Neural progenitor cell (in vitro differentiated cells): ENCODE results near the gene PER2. TPM values are rescaled to one million over a fixed set of nuclear protein-coding genes. Genes with fewer than 3 reads are reported as not detected.

Experiments used
- DNase-seq: peaks from one replicate; pipeline ENCODE4 v3.0.0-alpha.2; 2016; ENCODE audit warnings: low spot score
- H2AFZ ChIP-seq: fragments of 200-600 bp; sonication (generic); replicated peaks from 2 replicates; pipeline ENCODE4 v1.6.1; 2016; ENCODE audit warnings: antibody characterized with exemption
- H3F3A ChIP-seq: fragments of 200-600 bp; sonication (generic); 2 replicates; pipeline ENCODE4 v1.6.1; 2016; ENCODE audit warnings: antibody characterized with exemption, low read depth
- H3K27ac ChIP-seq: fragments of 200-600 bp; sonication (generic); 2 replicates; pipeline ENCODE4 v1.5.1; 2016; ENCODE audit warnings: mild to moderate bottlenecking
- H3K27me3 ChIP-seq: fragments of 200-600 bp; sonication (generic); 2 replicates; pipeline ENCODE4 v1.6.1; 2016; ENCODE audit warnings: mild to moderate bottlenecking, moderate library complexity
- H3K36me3 ChIP-seq: fragments of 200-600 bp; sonication (generic); 2 replicates; pipeline ENCODE4 v1.5.1; 2016
- H3K4me1 ChIP-seq: fragments of 200-600 bp; sonication (generic); 2 replicates; pipeline ENCODE4 v1.6.1; 2016; ENCODE audit warnings: mixed run types
- H3K4me2 ChIP-seq: fragments of 200-600 bp; sonication (generic); 2 replicates; pipeline ENCODE4 v1.6.1; 2016
- H3K4me3 ChIP-seq: fragments of 200-600 bp; sonication (generic); 2 replicates; pipeline ENCODE4 v1.5.1; 2016
- H3K79me2 ChIP-seq: fragments of 200-600 bp; sonication (generic); 2 replicates; pipeline ENCODE4 v1.6.1; 2016; ENCODE audit warnings: low read depth
- H3K9ac ChIP-seq: fragments of 200-600 bp; sonication (generic); 2 replicates; pipeline ENCODE4 v1.6.1; 2016
- H3K9me3 ChIP-seq: fragments of 200-600 bp; sonication (generic); 2 replicates; pipeline ENCODE4 v1.5.1; 2016; ENCODE audit warnings: low read depth
- H4K20me1 ChIP-seq: fragments of 200-600 bp; sonication (generic); 2 replicates; pipeline ENCODE4 v1.6.1; 2016; ENCODE audit warnings: low read depth
- H3K27ac Mint-ChIP-seq: 3 replicates; pipeline ENCODE4 v1.8.0; 2021; ENCODE audit warnings: mixed read lengths
- H3K27me3 Mint-ChIP-seq: 2 replicates; pipeline ENCODE4 v1.8.0; 2022; ENCODE audit warnings: low read depth, mild to moderate bottlenecking, inconsistent platforms, moderate library complexity, mixed read lengths; ENCODE audit not compliant: insufficient read depth
- H3K36me3 Mint-ChIP-seq: 3 replicates; pipeline ENCODE4 v1.8.0; 2021; ENCODE audit warnings: mixed read lengths
- H3K4me1 Mint-ChIP-seq: 3 replicates; pipeline ENCODE4 v1.8.0; 2021; ENCODE audit warnings: mixed read lengths
- H3K4me3 Mint-ChIP-seq: 3 replicates; pipeline ENCODE4 v1.8.0; 2021; ENCODE audit warnings: mild to moderate bottlenecking, moderate library complexity, mixed read lengths
- H3K9me3 Mint-ChIP-seq: 3 replicates; pipeline ENCODE4 v1.8.0; 2020; ENCODE audit warnings: mixed read lengths
- CTCF ChIP-seq: fragments of 200-600 bp; sonication (generic); IDR thresholded peaks from 2 replicates; pipeline ENCODE4 v1.5.1; 2017; ENCODE audit warnings: antibody characterized with exemption, mild to moderate bottlenecking
- EZH2 ChIP-seq: fragments of 200-600 bp; sonication (generic); IDR thresholded peaks from 2 replicates; pipeline ENCODE4 v1.6.1; 2017; ENCODE audit warnings: antibody characterized with exemption, mild to moderate bottlenecking, moderate library complexity
- EZH2phosphoT487 ChIP-seq: fragments of 200-600 bp; sonication (generic); IDR thresholded peaks from 2 replicates; pipeline ENCODE4 v1.6.1; 2017; ENCODE audit warnings: antibody characterized with exemption
- total RNA-seq: library from RNA; depleted of rRNA; stranded (reverse); fragments of >200 nt; gene quantifications from 2 replicates; pipeline ENCODE4 v1.2.3, GENCODE V29; 2015; ENCODE audit warnings: low replicate concordance

The PER2 gene
- total RNA-seq, 1 donor from 2014 or later: 1.4 TPM

GRCh38 chr2:238296638-238297457 lies 8.4 kb upstream of the PER2 start:
- Histone ChIP-seq H3F3A (no peaks in the 10 kb centered on the region), H3K4me2 (no peak overlapping the region), H3K9ac (no peak overlapping the region), H2AFZ (no peak overlapping the region), H3K36me3 (no peaks in the 10 kb centered on the region), H3K27me3 (no peaks in the 10 kb centered on the region), H3K4me3 (no peak overlapping the region), H3K27ac (no peak overlapping the region), H3K4me1 (peaks cover 6% of the 10 kb centered on the region), H3K9me3 (no peaks in the 10 kb centered on the region), H4K20me1 (no peaks in the 10 kb centered on the region), H3K79me2 (no peaks in the 10 kb centered on the region)
- no peak for DNase-seq
- Mint-ChIP-seq H3K36me3 (no peaks in the 10 kb centered on the region), H3K4me3 (no peak overlapping the region), H3K27ac (peak overlapping the region; percentile 69), H3K4me1 (peaks cover 3% of the 10 kb centered on the region), H3K9me3 (no peaks in the 10 kb centered on the region), H3K27me3 (peaks cover 7% of the 10 kb centered on the region)
- TF ChIP-seq EZH2 (no peak), CTCF (no peak)

DNA sequence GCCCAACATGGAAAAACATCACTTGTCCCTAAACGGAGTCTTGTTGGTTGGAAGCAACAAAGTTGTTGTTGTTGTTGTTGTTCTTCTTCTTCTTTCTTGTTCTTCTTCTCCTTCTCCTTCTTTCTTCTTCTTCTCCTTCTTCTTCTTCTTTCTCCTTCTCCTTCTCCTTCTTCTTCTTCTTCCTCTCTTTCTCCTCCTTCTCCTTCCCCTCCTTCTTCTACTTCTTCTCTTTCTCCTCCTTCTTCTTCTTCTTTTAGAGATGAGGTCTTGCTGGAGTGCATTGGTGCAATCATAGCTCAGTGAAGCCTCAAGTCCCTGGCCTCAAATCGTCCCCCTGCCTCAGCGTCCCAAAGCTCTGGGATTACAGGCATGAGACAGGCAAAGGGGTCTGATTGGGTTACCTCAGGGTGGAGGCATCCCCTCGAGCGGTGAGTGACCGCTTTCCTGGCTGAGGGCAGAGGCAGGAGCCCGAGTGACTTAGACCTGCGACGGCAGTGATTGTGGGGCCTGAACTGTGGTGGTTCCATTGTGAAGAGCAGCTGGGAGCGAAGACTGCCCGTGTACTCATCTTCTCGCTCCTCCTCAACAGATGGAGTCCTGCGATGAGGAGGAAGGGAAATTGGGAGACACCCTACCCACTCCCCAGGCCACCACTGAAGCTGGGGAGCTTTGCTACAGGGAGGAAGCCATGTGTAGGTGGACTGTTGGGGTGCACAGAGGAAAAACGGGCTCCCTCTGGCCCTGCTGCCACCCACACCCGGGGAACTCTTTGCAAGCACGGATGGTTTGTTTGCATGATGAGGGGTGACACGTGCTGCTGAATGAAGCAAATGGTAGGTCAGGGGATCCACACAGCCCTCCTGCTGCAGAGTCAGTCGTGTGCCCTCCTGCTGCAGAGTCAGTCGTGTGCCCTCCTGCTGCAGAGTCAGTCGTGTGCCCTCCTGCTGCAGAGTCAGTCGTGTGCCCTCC lies 7.0 kb upstream of the PER2 start:
- Mint-ChIP-seq H3K27ac (no peak overlapping the region), H3K27me3 (peaks cover 7% of the 10 kb centered on the region), H3K36me3 (no peaks in the 10 kb centered on the region), H3K4me1 (peaks cover 6% of the 10 kb centered on the region), H3K4me3 (no peak overlapping the region), H3K9me3 (no peaks in the 10 kb centered on the region)
- no peak for TF ChIP-seq EZH2phosphoT487
- no peak for TF ChIP-seq CTCF
- no peak for TF ChIP-seq EZH2
- no peak for DNase-seq
- H3K4me1 ChIP-seq: peaks cover 8% of the 10 kb centered on the region
- H3K27me3 ChIP-seq: peaks cover 5% of the 10 kb centered on the region
- H3K4me3 ChIP-seq: no peak overlapping the region
- no peaks in the 10 kb centered on the region for H3K36me3 ChIP-seq
- H3F3A ChIP-seq: peaks cover 4% of the 10 kb centered on the region
- H3K9ac ChIP-seq: no peak overlapping the region
- no peak overlapping the region for H3K4me2 ChIP-seq
- H4K20me1 ChIP-seq: no peaks in the 10 kb centered on the region
- no peak overlapping the region for H3K27ac ChIP-seq
- no peaks in the 10 kb centered on the region for H3K9me3 ChIP-seq
- no peak overlapping the region for H2AFZ ChIP-seq
- no peaks in the 10 kb centered on the region for H3K79me2 ChIP-seq

DNA sequence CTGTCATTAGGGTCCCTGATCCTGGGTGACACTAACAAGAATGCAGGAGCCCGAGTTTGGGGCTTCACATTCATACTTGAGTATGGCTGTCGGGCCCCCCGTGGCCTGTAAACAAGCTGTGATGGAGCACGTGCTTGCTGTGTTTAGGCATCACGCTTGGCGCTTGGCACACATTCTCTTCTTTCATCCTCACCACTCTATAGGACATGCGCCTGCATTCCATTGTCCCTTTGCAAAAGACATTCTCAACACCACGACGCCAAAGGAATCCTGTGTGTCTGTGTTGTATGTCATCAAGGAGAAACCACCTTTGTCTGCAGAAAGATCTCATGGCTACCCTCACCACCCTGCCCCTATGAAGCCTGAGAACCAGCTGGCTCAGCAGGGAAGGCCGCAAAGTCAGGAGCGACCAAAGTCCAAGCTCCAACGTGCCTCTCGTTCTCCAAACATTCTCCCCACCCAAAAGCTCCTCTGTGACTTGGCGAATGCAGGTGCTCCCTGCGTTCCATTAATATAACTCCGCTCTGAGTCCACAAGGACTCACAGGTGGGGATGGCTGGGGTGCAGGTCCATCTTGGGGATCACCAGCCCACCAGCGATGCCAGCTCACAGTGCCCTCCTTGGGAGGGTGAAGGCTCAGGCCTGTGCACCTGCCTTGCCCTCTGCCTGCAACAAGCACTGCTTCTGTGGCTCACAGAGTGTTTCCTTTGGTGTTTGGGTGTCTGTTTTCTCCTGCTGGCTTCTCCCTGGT lies 6.2 kb upstream of the PER2 start:
- Mint-ChIP-seq H3K27me3 (peaks cover 5% of the 10 kb centered on the region), H3K27ac (no peak overlapping the region), H3K9me3 (no peaks in the 10 kb centered on the region), H3K4me3 (no peak overlapping the region), H3K36me3 (no peaks in the 10 kb centered on the region), H3K4me1 (peaks cover 15% of the 10 kb centered on the region)
- Histone ChIP-seq H3K4me2 (no peak overlapping the region), H3F3A (peaks cover 9% of the 10 kb centered on the region), H3K4me1 (peaks cover 16% of the 10 kb centered on the region), H3K36me3 (no peaks in the 10 kb centered on the region), H3K9me3 (no peaks in the 10 kb centered on the region), H3K4me3 (no peak overlapping the region), H4K20me1 (no peaks in the 10 kb centered on the region), H3K79me2 (no peaks in the 10 kb centered on the region), H2AFZ (no peak overlapping the region), H3K9ac (no peak overlapping the region), H3K27me3 (peaks cover 13% of the 10 kb centered on the region), H3K27ac (no peak overlapping the region)
- no peak for TF ChIP-seq CTCF
- no peak for TF ChIP-seq EZH2
- no peak for TF ChIP-seq EZH2phosphoT487
- no peak for DNase-seq
